Measurements from ENCODE around the gene ST3GAL2. TPM values are rescaled to one million over a fixed set of nuclear protein-coding genes. Genes with fewer than 3 reads are reported as not detected.

Gene ST3GAL2
- total RNA-seq, 1 donor from 2014 or later: 37.2 TPM

GRCh38 chr16:70381604-70382342 lies 57.1 kb downstream of the ST3GAL2 start:
- Mint-ChIP-seq H3K27me3 (no peaks in the 10 kb centered on the region), H3K9me3 (no peaks in the 10 kb centered on the region), H3K36me3 (peaks cover 13% of the 10 kb centered on the region), H3K4me3 (peak overlapping the region; percentile 100), H3K4me1 (ENCODE audit: unreplicated experiment) (no peaks in the 10 kb centered on the region), H3K27ac (peak overlapping the region; percentile 98)
- no peak for DNase-seq (ENCODE audit: extremely low spot score, unreplicated experiment)
- TF ChIP-seq, protein P1, sequence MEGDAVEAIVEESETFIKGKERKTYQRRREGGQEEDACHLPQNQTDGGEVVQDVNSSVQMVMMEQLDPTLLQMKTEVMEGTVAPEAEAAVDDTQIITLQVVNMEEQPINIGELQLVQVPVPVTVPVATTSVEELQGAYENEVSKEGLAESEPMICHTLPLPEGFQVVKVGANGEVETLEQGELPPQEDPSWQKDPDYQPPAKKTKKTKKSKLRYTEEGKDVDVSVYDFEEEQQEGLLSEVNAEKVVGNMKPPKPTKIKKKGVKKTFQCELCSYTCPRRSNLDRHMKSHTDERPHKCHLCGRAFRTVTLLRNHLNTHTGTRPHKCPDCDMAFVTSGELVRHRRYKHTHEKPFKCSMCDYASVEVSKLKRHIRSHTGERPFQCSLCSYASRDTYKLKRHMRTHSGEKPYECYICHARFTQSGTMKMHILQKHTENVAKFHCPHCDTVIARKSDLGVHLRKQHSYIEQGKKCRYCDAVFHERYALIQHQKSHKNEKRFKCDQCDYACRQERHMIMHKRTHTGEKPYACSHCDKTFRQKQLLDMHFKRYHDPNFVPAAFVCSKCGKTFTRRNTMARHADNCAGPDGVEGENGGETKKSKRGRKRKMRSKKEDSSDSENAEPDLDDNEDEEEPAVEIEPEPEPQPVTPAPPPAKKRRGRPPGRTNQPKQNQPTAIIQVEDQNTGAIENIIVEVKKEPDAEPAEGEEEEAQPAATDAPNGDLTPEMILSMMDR (conservative IDR thresholded peaks at IDR 0.05): no peak

GRCh38 chr16:70380919-70381603 lies 57.8 kb downstream of the ST3GAL2 start:
- TF ChIP-seq, protein P1 (conservative IDR thresholded peaks at IDR 0.05): peak; percentile 54
- Mint-ChIP-seq H3K9me3 (no peaks in the 10 kb centered on the region), H3K27me3 (no peaks in the 10 kb centered on the region), H3K4me1 (ENCODE audit: unreplicated experiment) (no peaks in the 10 kb centered on the region), H3K4me3 (peak overlapping the region; percentile 100), H3K36me3 (peaks cover 16% of the 10 kb centered on the region), H3K27ac (peak overlapping the region; percentile 98)
- DNase-seq (ENCODE audit: extremely low spot score, unreplicated experiment): peak; percentile 96

DNA sequence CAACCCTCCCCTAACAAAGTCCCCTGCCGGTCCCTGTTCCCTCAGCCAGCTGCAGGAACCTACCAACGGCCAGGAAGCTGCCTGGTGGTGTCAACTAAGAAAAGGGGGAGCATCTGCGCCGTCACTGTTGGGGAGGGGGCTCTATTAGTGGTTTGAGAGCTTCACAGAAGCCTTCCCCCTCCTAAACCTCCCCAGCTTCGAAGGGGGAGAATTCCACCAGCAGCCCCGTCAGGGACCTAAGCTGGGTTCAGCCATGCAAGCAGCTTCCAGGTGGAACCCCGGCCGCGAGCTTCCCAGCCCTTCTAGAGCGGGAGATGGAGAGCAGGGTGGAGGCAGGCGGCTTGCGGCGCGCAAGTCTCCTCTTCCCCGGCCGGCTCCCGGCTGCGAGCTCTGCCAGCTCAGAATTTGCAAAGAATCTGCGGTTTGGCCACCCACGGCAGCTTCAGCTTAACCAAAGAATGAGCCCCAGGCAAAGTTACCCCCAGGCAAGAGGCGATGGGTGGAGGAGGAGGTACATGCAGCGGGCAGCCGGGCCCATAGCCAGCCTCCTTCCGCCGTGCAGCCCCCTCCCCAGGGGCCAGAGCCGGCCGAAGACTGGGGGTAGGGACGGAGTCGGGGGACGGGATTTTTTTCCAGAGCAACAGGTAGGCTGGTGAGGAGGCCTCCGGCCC lies 58.5 kb downstream of the ST3GAL2 start:
- Mint-ChIP-seq H3K9me3 (no peaks in the 10 kb centered on the region), H3K36me3 (peaks cover 17% of the 10 kb centered on the region), H3K4me1 (ENCODE audit: unreplicated experiment) (no peaks in the 10 kb centered on the region), H3K27me3 (no peaks in the 10 kb centered on the region), H3K27ac (peak overlapping the region; percentile 98), H3K4me3 (peak overlapping the region; percentile 100)
- peak; percentile 78 for DNase-seq (ENCODE audit: extremely low spot score, unreplicated experiment)
- TF ChIP-seq, protein P1 (conservative IDR thresholded peaks at IDR 0.05): no peak

DNA sequence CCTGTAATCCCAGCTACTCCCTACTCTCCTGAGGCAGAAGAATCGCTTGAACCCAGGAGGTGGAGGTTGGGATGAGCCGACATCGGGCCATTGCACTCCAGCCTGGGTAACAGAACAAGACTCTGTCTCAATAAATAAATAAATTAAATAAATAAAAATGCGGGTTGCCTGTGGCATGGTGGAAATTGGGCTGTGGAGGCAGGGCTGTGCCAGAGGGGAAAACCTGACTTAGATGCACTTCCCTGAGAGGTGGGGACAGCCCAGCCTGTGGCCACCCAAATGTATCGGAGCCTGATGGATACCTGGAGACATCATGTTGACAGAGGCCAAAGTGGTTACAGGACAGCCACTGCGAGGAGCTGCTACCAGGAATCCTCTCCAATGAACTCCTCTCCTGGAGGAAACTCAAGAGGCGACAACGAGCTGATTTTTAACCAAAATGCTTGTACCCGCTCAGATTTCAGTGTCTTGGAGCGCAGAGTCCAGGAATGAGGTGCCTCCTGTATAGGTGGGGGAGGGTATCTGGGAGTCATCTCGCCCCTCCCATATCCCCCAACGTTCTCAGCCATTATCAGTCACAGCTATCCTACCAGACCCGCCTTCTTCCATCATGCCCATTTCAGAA lies 59.9 kb downstream of the ST3GAL2 start:
- Mint-ChIP-seq H3K36me3 (peaks cover 13% of the 10 kb centered on the region), H3K4me1 (ENCODE audit: unreplicated experiment) (no peaks in the 10 kb centered on the region), H3K4me3 (peak overlapping the region; percentile 100), H3K9me3 (no peaks in the 10 kb centered on the region), H3K27ac (no peak overlapping the region), H3K27me3 (no peaks in the 10 kb centered on the region)
- DNase-seq (ENCODE audit: extremely low spot score, unreplicated experiment): no peak
- TF ChIP-seq, protein P1 (conservative IDR thresholded peaks at IDR 0.05): no peak

DNA sequence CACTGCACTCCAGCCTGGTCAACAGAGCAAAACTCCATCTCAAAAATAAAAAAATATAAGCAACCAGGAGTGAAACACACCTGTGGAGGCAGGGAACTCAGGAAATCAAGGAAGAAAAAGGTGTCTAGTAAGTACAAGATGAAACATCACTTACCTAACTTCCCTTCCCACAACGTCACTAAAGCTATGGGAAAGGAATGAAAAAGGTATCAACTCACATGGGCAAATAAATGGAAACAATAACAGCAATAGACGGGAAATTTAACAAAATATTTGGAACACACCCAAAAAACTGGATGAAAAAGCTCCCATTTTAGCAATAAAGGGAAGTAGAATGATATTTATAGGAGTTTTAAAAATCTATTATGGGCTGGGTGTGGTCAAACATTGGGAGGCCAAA lies 61.1 kb downstream of the ST3GAL2 start:
- H3K4me3 Mint-ChIP-seq: peak overlapping the region; percentile 38
- H3K9me3 Mint-ChIP-seq: no peaks in the 10 kb centered on the region
- no peaks in the 10 kb centered on the region for H3K27me3 Mint-ChIP-seq
- H3K36me3 Mint-ChIP-seq: peaks cover 15% of the 10 kb centered on the region
- no peaks in the 10 kb centered on the region for H3K4me1 Mint-ChIP-seq (ENCODE audit: unreplicated experiment)
- TF ChIP-seq, protein P1 (conservative IDR thresholded peaks at IDR 0.05): no peak
- DNase-seq (ENCODE audit: extremely low spot score, unreplicated experiment): no peak
- H3K27ac Mint-ChIP-seq: no peak overlapping the region

Data from type B pancreatic cell (in vitro differentiated cells).